HepG2 (cell line): ENCODE data around the gene RABL6. TPM values are rescaled to one million over a fixed set of nuclear protein-coding genes. Genes with fewer than 3 reads are reported as not detected.
"Not testable (repeated sequence)": the region's sequence is repeated elsewhere in the genome, so short reads cannot be mapped to it uniquely, and the experiment has no call there.

Experiments
- AKAP8 ChIP-seq: sonication (generic); formaldehyde crosslinking; IDR thresholded peaks from 2 replicates; pipeline ENCODE4 v1.5.1; 2020; ENCODE audit warnings: mild to moderate bottlenecking, missing genetic modification reagents
- BATF2 ChIP-seq: sonication (generic); formaldehyde crosslinking; IDR thresholded peaks from 2 replicates; pipeline ENCODE4 v1.8.0; 2022; ENCODE audit warnings: mild to moderate bottlenecking, missing genetic modification reagents, moderate library complexity
- CREM ChIP-seq, 2 experiments: sonication (generic) in 1 of 2; formaldehyde crosslinking in 1 of 2; IDR thresholded peaks; 2 replicates each; pipeline versions ENCODE4 v1.4.0 to v1.6.1; 2016 to 2020; ENCODE audit warnings: antibody characterized with exemption in 1 of 2, mild to moderate bottlenecking in 1 of 2, missing genetic modification reagents in 1 of 2
- NR2F6 ChIP-seq, 2 experiments: IDR thresholded peaks; 2 replicates each; pipeline ENCODE4 v1.6.1; 2016; ENCODE audit warnings: antibody characterized with exemption in 1 of 2, mild to moderate bottlenecking in 1 of 2
- PITX1 ChIP-seq: sonication (generic); formaldehyde crosslinking; IDR thresholded peaks from 2 replicates; pipeline ENCODE4 v1.5.1; 2020; ENCODE audit warnings: mild to moderate bottlenecking, missing genetic modification reagents
- POLR2AphosphoS5 ChIP-seq: IDR thresholded peaks from 2 replicates; pipeline ENCODE4 v1.6.1; 2012; ENCODE audit warnings: low read depth, low read length
- POLR2G ChIP-seq: fragments of 200-400 bp; formaldehyde crosslinking; IDR thresholded peaks from 2 replicates; pipeline ENCODE4 v1.6.1; 2018; ENCODE audit warnings: mild to moderate bottlenecking, low read depth, low read length, moderate library complexity
- SOX5 ChIP-seq: IDR thresholded peaks from 2 replicates; pipeline ENCODE4 v1.6.1; 2016; ENCODE audit warnings: borderline replicate concordance
- TBX2 ChIP-seq: sonication (generic); formaldehyde crosslinking; IDR thresholded peaks from 2 replicates; pipeline ENCODE4 v1.5.0; 2020; ENCODE audit warnings: missing genetic modification reagents, mild to moderate bottlenecking, borderline replicate concordance
- ZBTB20 ChIP-seq: sonication (generic); formaldehyde crosslinking; IDR thresholded peaks from 2 replicates; pipeline ENCODE4 v1.8.1; 2023; ENCODE audit warnings: missing genetic modification reagents, low read depth, mild to moderate bottlenecking, borderline replicate concordance
- polyA plus RNA-seq, 8 experiments: library from polyadenylated mRNA; depleted of rRNA in 3 of 8; stranded (reverse) in 7 of 8; unstranded in 1 of 8; fragments of >200 nt; fragmentation: Illumina TruSeq in 4 of 8; extraction: Trizol in 4 of 8; gene quantifications; 2 replicates each; pipeline versions ENCODE4 v1.2.1 to v1.2.3, GENCODE V29; 2011 to 2016; ENCODE audit warnings: low read depth in 4 of 8, missing spikeins in 1 of 8, mixed read lengths in 1 of 8; ENCODE audit not compliant: insufficient read depth in 1 of 8
- total RNA-seq, 5 experiments: library from RNA; depleted of rRNA; stranded (reverse); fragments of >200 nt; fragmentation: Illumina TruSeq; extraction: Trizol; gene quantifications; 2 replicates each; pipeline ENCODE4 v1.2.3, GENCODE V29; 2016; ENCODE audit warnings: low read depth in 1 of 5
- TF ChIP-seq, protein P1 (sequence below): sonication (generic); IDR thresholded peaks from 2 replicates; pipeline ENCODE4 v1.6.1; 2016; ENCODE audit warnings: low read depth, borderline replicate concordance
- TF ChIP-seq, protein P2 (sequence below): sonication (generic); formaldehyde crosslinking; IDR thresholded peaks from 2 replicates; pipeline ENCODE4 v1.8.0; 2022; ENCODE audit warnings: missing genetic modification reagents, low read depth, mild to moderate bottlenecking, borderline replicate concordance
- TF ChIP-seq, protein P3 (sequence below): sonication (generic); formaldehyde crosslinking; IDR thresholded peaks from 2 replicates; pipeline ENCODE4 v1.8.1; 2023; ENCODE audit warnings: mild to moderate bottlenecking, missing genetic modification reagents

Gene RABL6
- total and polyA plus RNA-seq, 2 of the 13 experiments (the other 11 are each of a cell fraction or from before 2014, with no cell fraction given): 81.5 to 125 TPM

DNA sequence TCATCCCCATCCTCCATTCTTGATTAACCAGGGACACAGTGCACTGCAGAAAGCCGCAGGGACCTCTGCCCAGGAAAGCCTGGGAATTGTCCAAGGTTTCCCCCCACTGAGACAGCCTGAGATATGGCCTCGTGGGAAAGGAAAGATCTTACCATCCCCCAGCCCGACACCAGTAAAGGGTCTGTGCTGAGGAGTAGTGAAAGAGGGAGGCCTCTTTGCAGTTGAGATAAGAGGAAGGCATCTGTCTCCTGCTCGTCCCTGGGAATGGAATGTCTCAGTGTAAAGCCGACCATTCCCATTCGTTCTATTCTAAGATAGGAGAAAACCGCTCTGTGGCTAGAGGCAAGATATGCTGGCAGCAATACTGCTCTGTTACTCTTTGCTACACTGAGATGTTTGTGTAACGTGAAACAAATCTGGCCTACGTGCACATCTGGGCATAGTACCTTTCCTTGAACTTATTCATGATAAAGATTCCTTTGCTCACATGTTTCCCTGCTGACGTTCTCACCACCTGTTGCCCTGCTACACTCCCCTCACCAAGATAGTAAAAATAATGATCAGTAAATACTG, 10.9 kb upstream of the RABL6 start (continued):
- TF ChIP-seq, protein P1, sequence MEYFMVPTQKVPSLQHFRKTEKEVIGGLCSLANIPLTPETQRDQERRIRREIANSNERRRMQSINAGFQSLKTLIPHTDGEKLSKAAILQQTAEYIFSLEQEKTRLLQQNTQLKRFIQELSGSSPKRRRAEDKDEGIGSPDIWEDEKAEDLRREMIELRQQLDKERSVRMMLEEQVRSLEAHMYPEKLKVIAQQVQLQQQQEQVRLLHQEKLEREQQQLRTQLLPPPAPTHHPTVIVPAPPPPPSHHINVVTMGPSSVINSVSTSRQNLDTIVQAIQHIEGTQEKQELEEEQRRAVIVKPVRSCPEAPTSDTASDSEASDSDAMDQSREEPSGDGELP: peak; percentile 56; the same call in 1 of the 2 replicates
- 0 out of 2 replicates have a peak, but pooled peaks have one; percentile 14 for TF ChIP-seq TBX2 (CRISPR knock-in tag)
- TF ChIP-seq ZBTB20: peak; percentile 46; the same call in 1 of the 2 replicates
- TF ChIP-seq, protein P2, sequence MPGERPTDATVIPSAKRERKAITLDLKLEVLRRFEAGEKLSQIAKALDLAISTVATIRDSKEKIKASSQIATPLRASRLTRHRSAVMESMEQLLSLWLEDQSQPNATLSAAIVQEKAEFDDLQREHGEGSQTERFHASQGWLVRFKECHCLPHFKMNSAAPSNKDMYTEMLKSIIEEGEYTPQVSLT (CRISPR knock-in tag): 0 out of 2 replicates have a peak, but pooled peaks have one; percentile 61
- peak; percentile 36; the same call in 1 of the 2 replicates for TF ChIP-seq POLR2AphosphoS5
- TF ChIP-seq, protein P3, sequence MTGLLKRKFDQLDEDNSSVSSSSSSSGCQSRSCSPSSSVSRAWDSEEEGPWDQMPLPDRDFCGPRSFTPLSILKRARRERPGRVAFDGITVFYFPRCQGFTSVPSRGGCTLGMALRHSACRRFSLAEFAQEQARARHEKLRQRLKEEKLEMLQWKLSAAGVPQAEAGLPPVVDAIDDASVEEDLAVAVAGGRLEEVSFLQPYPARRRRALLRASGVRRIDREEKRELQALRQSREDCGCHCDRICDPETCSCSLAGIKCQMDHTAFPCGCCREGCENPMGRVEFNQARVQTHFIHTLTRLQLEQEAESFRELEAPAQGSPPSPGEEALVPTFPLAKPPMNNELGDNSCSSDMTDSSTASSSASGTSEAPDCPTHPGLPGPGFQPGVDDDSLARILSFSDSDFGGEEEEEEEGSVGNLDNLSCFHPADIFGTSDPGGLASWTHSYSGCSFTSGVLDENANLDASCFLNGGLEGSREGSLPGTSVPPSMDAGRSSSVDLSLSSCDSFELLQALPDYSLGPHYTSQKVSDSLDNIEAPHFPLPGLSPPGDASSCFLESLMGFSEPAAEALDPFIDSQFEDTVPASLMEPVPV (CRISPR knock-in tag): peak; percentile 13; the same call in 1 of the 2 replicates
- 0 out of 2 replicates have a peak, but pooled peaks have one; percentile 15 for TF ChIP-seq PITX1 (CRISPR knock-in tag)
- TF ChIP-seq BATF2 (CRISPR knock-in tag): peak; percentile 20; the same call in 1 of the 2 replicates
- TF ChIP-seq NR2F6 (IDR thresholded peaks at IDR 0.05); CREM (CRISPR knock-in tag; IDR thresholded peaks at IDR 0.05): not testable (repeated sequence)
- peak; percentile 41; the same call in 1 of the 2 replicates for TF ChIP-seq NR2F6 (CRISPR knock-in tag; IDR thresholded peaks at IDR 0.05)
- TF ChIP-seq CREM (IDR thresholded peaks at IDR 0.05): peak; percentile 47; the same call in 1 of the 2 replicates
- TF ChIP-seq SOX5 (CRISPR knock-in tag): peak; percentile 30; the same call in 1 of the 2 replicates
- TF ChIP-seq AKAP8 (CRISPR knock-in tag): peak; percentile 99
- peak; percentile 56; the same call in 1 of the 2 replicates for TF ChIP-seq POLR2G
